Measurements from ENCODE around the gene ZDHHC3.
"Not testable (repeated sequence)": the region's sequence is repeated elsewhere in the genome, so short reads cannot be mapped to it uniquely, and the experiment has no call there.

Gene ZDHHC3

GRCh38 chr3:44993471-44994205, 17.7 kb upstream of the ZDHHC3 start:
- DNase-seq: no peak

GRCh38 chr3:44992555-44993470, 16.8 kb upstream of the ZDHHC3 start:
- DNase-seq: peak; percentile 15

- no peak for DNase-seq
Measured at GRCh38 chr3:44991326-44991725, 15.4 kb upstream of the ZDHHC3 start.

GRCh38 chr3:44989636-44990373, 13.8 kb upstream of the ZDHHC3 start:
- DNase-seq: no peak

GRCh38 chr3:44989141-44989540, 13.2 kb upstream of the ZDHHC3 start:
- no peak for DNase-seq

GRCh38 chr3:44988073-44988472, 12.1 kb upstream of the ZDHHC3 start:
- DNase-seq: no peak

- no peak for DNase-seq
Measured at GRCh38 chr3:44987332-44987731, 11.4 kb upstream of the ZDHHC3 start.

GRCh38 chr3:44986330-44986729, 10.4 kb upstream of the ZDHHC3 start:
- DNase-seq: not testable (repeated sequence)

- no peak for DNase-seq
Measured at GRCh38 chr3:44984335-44984734, 8.4 kb upstream of the ZDHHC3 start.

GRCh38 chr3:44983484-44983941, 7.5 kb upstream of the ZDHHC3 start:
- DNase-seq: no peak

GRCh38 chr3:44982817-44983216, 6.8 kb upstream of the ZDHHC3 start:
- no peak for DNase-seq

- peak; percentile 8 for DNase-seq
Measured at GRCh38 chr3:44981751-44982150, 5.8 kb upstream of the ZDHHC3 start.

- DNase-seq: no peak
Measured at GRCh38 chr3:44981220-44981619, 5.2 kb upstream of the ZDHHC3 start.

GRCh38 chr3:44974416-44974815, 1.6 kb downstream of the ZDHHC3 start:
- DNase-seq: no peak

GRCh38 chr3:44970926-44971490, 5.0 kb downstream of the ZDHHC3 start:
- DNase-seq: no peak

GRCh38 chr3:44969828-44970179, 6.2 kb downstream of the ZDHHC3 start:
- DNase-seq: no peak

- no peak for DNase-seq
Measured at GRCh38 chr3:44969154-44969827, 6.7 kb downstream of the ZDHHC3 start.

- DNase-seq: no peak
Measured at GRCh38 chr3:44968447-44968858, 7.5 kb downstream of the ZDHHC3 start.

GRCh38 chr3:44966795-44967278, 9.1 kb downstream of the ZDHHC3 start:
- no peak for DNase-seq

GRCh38 chr3:44965165-44965564, 10.8 kb downstream of the ZDHHC3 start:
- no peak for DNase-seq

GRCh38 chr3:44963571-44964325, 12.2 kb downstream of the ZDHHC3 start:
- no peak for DNase-seq

Data from stimulated activated CD4-positive, alpha-beta T cell treated with anti-CD3 and anti-CD28 coated beads, Interleukin-12 subunit alpha, Interleukin-12 subunit beta, amount 100 ng/mL, for 4 hours (primary cell).